Measurements from ENCODE around the gene CALML4.
A peak's percentile ranks its signal among the peaks of the same experiment; 100 is the strongest.
"Not testable (repeated sequence)": the region's sequence is repeated elsewhere in the genome, so short reads cannot be mapped to it uniquely, and the experiment has no call there.

The CALML4 gene, protein sequence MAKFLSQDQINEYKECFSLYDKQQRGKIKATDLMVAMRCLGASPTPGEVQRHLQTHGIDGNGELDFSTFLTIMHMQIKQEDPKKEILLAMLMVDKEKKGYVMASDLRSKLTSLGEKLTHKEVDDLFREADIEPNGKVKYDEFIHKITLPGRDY

DNA sequence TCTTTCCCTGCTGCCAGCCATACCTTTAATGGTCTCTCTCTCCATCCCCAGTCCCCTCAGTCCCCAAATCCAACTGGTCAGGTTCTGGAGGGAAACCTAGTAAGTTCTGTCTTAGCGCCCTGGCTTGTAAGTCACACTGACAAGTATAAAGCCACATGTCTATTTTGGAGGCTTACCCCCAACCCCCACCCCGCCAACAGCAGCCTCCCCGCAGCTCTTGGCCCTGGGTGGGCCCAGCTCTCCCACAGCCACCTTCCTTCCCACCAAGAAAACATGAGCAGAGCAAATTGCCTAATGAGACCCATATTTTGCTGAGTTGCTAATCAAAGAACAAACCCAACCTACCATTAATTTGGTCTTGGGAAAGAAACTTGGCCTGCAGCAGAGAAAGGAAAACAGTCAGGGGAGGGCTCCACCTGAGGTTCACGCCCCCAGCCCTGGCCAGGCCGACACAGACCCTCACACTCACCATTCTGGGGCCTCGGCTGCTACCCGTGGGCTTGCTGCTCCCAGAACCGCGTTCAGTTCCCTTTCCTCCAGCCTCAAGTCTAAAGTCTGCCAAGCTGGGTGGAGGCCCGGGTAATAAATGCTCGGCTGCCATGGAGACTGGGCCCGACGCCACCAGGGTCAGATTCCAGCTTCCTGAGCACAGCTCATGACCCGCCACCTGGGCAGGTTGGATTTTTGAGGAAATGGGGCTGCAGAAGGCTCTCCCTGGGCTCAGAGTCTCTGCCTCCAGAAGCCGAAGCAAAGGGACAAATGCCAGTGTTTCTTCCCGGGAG, at the start of gene CALML4:
Gene CALML4 (minus strand): TSS at position 557 of the 782 bp plus-strand sequence. CDS start 85 bp downstream, at position 472.
- FAIRE-seq (no peak), DNase-seq (ENCODE audit: extremely low spot score, insufficient read length, low read depth) (no peak)

DNA sequence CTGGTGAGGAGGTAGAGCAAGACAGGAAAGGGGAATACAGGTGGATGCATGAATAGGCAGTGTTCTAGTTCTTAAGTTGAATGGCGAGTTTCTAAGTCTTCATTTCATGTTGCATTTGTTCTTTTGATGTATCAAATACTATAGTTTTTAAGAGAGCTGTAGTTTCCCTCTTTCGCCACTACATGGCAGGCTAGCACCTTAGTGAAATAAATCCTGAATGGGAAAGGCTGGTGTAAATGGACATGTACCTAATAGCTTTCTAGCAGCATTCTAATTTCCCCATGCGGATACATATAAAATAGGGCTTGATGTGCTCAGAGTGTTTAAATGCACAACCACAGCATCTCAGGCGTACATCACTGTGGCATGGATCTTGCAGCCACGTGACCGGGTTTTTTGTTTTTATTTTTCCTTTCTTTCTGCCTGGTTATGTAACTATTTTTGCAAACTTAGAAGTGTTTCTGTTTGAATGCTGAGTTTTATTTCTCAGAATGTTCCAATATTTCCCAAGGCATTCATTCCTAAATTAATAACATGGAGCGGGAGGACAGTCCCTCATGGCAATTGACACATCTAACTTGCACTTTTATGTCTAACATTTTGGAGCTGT, 47.9 kb upstream of the CALML4 start:
- DNase-seq (ENCODE audit: extremely low spot score, insufficient read length, low read depth) (peak; percentile 47), FAIRE-seq (peak; percentile 69)

DNA sequence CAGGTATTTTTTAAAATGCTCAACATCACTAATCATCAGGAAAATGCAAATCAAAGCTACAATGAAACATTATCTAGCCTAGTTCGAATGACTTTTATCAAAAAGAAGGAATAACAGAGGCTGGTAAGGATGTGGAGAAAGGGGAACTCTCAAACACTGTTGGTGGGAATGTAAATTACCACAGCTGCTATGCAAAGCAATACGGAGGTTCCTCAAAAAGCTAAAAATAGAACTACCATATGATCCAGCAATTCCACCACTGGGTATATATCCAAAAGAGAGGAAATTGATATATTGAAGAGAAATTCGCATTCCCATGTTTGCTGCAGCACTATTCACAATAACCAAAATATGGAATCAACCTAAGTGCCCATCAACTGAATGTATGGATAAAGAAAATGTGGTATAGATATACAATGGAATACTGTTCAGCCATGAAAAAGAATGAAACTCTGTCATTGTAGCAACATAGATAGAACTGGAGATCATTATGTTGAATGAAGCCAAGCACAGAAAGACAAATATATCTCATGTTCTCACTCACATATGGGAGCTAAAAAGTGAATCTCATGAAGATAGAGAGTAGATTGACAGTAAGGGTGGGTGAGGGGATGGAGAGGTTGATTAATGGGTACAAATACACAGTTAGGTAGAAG, 44.1 kb upstream of the CALML4 start:
- DNase-seq (ENCODE audit: extremely low spot score, insufficient read length, low read depth): no peak
- no peak for FAIRE-seq

DNA sequence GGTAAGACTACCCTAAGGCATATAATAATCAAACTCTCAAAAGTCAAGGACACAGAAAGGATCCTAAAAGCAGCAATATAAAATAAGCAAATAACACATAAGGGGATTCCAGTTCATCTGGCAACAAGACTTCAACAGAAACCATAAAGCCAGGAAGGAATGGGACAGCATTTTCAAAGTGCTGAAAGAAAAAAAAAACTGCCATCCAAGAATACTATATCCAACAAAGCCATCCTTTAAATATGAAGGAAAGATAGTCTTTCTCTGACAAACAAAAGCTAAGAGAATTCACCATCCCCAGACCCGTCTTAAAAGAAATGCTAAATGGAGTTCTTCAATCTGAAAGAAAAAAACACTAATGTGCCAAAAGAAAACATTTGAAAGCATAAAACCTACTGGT, 39.1 kb upstream of the CALML4 start:
- FAIRE-seq (no peak), DNase-seq (ENCODE audit: extremely low spot score, insufficient read length, low read depth) (no peak)

DNA sequence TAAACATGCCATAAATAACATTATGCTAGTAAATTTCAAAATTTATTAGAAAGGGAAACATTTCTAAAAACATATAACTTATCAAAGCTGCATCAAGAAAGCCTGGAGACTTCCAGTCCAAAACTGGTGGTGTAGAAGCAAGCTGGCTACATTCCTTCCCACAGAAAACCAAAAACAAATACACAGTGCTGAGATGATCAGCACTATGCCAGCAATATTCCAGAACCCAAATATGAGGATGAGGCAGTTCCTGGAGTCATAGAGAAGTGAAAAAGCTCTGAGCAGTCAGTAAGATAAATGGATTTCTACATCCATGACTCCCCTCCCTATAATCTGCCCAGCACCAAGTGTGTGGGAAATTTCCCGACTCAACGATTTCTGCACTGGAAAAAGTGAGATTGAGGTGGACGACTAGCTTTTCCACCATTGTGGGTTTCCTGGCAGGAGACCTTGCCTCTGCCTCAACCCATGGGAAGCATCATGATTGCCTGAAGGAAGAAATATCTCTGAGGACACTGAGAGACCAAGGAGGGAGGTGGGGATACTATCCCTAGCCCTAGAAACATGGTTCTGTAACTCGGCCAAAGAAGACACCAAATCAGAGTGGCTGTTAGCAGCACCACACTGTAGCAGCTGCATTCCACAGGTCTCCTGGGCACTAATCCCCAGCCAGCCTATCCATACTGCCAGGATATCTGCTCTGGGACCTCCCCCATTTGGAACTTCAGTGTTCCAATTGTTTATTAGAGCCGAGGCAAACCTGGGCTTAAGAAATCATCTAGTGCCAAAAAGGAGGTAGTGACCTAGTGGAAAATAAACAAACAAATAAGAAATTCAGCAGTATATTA, 36.2 kb upstream of the CALML4 start:
- FAIRE-seq: no peak

DNA sequence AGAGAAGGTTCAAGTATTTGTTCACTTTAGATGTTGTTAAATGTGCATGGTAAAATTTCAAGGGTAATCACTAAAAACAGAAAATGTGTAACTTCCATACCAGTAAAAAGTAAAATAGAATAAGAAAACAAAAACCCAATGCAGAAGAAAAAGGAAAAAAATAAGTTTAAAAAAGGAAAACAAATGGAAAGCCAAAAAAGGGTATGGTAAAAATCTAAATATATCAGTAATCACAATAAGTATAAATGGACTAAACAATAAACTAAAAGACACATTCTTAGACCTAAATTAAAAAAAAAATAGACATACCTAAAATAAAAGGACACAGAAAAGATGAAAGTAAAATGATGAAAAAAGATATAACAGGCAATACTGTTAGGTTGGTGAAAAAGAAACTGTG, 33.9 kb upstream of the CALML4 start:
- DNase-seq (ENCODE audit: extremely low spot score, insufficient read length, low read depth): no peak
- FAIRE-seq: no peak

More for the DNA sequence above, 36.2 kb upstream of the CALML4 start:
- DNase-seq (ENCODE audit: extremely low spot score, insufficient read length, low read depth): no peak

DNA sequence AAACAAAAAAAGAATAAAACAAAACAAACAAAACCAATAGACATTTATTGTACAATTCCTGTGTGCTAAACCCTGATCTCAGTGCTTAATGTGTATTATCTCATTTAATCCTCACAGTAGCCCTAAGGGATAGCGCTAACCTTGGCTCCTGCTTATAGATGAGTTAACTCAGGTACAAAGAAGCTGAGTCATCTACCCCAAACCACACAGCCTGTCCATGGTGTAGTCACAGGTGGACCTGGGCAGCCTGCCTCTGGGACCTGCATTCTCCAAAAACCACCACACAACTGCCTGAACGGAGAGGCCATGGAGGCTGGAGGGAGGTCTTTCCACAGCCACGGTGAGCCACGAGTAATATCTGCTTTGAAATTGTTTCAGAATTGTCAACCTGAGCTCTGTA, 29.9 kb upstream of the CALML4 start:
- FAIRE-seq (no peak), DNase-seq (ENCODE audit: extremely low spot score, insufficient read length, low read depth) (no peak)

DNA sequence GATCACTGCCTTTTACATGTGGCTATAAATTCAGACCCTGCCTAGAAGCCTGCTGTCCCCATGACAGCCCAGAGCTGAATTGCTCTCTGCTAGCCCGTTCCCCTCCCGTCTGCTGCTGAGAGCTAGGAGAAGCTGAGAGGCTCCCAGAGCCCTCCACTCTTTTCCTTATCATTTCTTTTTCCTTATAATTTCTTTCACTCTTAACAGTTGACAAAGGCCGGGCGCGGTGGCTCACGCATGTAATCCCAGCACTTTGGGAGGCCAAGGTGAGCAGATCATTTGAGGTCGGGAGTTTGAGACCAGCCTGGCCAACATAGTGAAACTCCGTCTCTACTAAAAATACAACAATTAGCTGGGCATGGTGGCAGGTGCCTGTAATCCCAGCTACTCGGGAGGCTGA, 29.4 kb upstream of the CALML4 start:
- not testable (repeated sequence) for FAIRE-seq

DNA sequence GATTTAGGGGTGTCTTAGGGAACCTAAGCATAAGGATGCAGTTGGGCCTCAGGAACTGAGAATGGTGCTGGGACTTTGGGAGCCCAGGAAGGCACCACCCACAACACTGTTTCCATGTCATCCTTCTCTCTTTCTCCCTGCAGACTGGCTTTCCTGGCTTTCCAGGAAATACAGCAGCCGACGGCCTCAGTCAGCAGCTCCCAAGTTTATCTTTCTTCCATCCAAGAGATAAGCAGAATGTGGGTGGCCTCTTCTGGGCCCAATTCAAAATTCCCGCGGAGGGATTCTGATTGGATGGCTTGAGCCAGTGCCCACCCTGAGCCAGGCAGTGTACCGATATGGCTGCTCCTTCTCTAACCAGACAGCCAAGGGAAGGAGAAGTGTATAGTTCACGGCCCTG, 28.9 kb upstream of the CALML4 start:
- DNase-seq (ENCODE audit: extremely low spot score, insufficient read length, low read depth) (no peak), FAIRE-seq (no peak)

More for the DNA sequence above, 29.4 kb upstream of the CALML4 start:
- DNase-seq (ENCODE audit: extremely low spot score, insufficient read length, low read depth): not testable (repeated sequence)

DNA sequence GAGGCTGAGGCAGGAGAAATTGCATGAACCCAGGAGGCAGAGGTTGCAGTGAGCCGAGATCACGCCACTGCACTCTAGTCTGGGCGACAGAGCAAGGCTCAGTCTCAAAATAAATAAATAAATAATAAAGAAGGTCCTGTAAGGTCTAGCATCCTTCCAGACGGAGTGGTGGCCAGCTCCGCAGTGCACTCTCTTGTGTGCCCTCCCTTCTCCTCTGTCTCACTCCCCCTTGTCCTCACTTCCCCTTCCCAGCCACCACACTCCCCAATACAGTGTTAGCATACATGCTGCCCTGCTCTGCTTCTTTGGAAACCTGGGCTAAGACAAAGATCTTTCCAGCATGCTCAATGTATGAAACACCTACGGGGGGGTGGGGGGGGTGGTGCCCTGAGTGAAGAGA, 27.8 kb upstream of the CALML4 start:
- no peak for DNase-seq (ENCODE audit: extremely low spot score, insufficient read length, low read depth)
- FAIRE-seq: no peak

DNA sequence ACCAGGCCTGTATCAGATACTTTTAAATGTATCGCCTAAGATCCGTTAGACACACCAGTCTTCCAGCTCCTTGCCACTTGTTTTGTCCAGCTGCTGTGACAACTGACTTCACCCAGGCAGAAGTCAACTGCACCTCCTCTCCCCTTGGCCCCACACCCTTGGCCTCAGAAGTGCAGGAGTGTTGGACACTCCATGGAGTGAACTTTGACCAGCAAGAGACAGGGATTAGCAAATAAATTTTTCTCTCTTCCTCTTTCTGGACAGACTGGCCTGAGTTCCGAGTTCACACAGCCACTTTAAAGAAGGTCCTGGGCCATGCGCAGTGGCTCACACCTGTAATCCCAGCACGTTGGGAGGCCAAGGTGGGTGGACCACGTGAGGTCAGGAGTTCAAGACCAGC, 27.3 kb upstream of the CALML4 start:
- FAIRE-seq (no peak), DNase-seq (ENCODE audit: extremely low spot score, insufficient read length, low read depth) (no peak)

DNA sequence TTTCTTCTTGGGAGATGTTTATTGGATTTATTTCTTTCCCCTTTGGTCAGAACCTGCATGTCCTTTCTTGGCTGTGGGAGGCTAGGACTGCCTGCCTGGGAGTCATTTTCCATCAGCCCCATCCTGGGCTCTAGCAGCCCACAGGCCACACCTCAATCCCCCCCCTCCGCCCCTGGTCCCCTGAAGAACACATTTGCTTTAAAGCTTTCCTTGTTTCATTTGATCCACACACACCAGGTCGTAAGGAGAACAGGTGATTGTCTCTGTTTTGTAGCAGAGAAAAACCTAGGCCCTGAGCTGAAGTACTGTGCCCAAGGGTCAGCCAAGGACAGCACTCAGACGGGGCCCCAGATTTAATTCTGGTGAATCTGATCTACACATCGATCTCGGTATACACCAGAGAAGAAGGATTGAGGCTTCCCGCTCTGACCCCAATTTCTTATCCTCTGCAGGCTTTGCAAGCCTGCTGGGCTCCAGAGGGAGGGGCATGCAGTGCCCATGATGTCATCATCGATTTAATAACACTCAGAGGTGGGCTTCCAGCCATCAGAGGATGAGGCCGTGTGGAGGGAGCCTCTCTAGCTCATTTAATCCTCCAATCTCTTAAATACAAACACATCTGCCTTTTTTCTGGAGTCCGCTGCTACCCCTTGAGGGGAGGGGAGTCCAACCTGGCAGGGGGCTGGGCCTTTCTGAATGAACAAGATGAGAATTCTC, 26.1 kb upstream of the CALML4 start:
- DNase-seq (ENCODE audit: extremely low spot score, insufficient read length, low read depth) (no peak), FAIRE-seq (no peak)

DNA sequence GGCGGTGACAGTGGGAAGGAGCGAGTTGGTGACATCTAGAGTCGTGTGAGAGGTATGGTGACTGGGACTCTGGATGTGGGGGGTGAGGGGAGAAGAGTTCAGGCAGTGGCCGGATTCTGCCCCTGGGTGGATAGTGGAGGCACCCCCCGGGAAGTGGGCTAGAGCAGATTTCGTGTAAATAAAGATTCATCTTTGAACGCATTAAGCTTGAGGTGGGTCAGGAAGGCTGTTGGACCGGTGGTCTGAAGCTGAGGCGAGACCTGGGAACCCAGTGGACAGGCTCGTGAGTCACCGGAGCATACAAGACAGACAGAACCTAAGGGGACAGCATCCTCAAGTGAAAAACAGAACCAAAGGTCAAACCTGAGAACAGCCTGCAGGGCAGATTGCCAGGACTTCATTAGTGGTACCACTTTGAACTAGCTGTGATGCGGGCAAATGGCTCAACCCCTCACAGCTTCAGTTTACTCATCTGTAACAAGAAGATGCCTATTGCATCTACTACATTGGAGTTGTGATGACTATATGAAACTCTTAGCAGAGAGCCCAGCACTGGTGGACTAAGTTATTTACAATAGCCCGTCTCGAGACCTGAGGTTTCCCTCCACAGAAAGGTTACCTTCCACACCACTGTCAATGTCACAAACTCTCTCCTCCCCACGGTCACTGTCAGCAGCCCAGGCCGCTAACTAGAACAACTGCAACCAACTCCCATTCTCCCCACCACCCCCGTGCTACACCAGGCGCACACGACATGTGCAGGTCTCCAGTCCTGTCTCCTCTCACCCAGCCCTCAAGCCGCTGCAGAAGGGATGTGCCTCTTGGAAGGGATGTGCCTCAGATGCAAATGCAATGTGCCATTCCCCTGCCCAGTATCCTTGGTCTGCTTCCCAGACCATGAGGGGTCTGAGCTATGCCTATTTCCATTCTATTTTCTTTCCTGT, 25.3 kb upstream of the CALML4 start:
- FAIRE-seq (no peak), DNase-seq (ENCODE audit: extremely low spot score, insufficient read length, low read depth) (no peak)

DNA sequence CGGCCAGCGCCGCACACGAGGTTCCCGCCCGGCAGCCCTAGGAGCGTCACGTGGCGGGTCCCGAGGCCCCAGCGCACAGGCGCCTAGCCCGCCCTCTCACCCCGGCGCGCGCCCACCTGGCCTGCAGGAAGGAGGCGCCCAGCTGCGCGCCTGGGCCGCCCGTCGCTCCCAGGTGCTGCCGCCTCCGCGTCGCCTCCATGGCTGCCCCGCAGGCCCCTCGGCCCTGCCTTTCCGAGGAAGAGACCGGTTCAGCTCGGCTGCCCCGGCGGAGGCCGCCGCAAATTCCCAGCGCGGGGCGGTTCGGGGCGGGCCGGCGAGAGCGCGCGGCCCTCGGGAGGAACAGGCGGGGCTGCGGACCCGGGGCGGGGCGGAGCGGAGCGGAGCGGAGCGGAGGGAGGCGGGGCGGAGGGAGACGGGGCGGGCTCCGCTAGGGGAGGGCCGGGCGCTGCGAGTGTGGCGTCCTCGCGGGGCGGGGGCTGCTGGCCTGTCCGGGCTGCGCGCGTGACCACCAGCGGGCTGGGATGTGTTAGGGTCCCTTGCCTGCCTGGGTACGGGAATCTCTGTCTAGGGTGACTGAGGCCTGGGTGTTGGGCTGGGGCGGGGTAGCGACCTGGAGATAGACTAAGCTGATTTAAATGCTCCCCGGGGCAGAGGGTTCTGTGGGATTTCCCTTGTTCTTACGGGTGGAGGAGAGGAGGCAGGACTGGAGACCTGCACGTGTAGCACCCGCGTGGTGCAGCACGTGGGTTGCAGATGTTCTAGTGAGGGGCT, 24.4 kb upstream of the CALML4 start, which contains the start of gene CLN6:
Gene CLN6 (minus strand): TSS at position 343 of the 771 bp plus-strand sequence. CDS start 144 bp downstream, at position 199.
- DNase-seq (ENCODE audit: extremely low spot score, insufficient read length, low read depth) (peak; percentile 80), FAIRE-seq (peak; percentile 55)

DNA sequence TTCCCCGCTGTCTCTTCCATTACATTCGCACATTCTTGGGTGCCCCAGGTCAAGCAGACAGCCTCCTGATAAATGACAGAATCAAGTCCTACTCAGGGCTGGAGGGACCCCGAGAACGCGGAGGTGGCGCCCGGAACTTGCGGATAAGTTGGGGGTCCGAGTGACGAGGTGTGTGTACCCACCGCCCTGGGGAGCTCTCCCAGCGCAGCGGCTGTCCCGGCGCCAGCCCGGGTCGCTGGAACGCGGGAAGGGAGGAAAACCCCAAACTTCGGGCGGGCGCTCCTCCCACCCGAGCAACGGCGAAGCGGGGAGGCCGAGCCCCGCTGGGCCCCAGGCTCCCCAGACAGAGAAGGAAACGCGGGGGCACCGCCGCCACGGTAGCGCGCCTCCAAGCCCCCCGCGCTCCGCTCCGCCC, 23.8 kb upstream of the CALML4 start:
- FAIRE-seq: no peak
- no peak for DNase-seq (ENCODE audit: extremely low spot score, insufficient read length, low read depth)

DNA sequence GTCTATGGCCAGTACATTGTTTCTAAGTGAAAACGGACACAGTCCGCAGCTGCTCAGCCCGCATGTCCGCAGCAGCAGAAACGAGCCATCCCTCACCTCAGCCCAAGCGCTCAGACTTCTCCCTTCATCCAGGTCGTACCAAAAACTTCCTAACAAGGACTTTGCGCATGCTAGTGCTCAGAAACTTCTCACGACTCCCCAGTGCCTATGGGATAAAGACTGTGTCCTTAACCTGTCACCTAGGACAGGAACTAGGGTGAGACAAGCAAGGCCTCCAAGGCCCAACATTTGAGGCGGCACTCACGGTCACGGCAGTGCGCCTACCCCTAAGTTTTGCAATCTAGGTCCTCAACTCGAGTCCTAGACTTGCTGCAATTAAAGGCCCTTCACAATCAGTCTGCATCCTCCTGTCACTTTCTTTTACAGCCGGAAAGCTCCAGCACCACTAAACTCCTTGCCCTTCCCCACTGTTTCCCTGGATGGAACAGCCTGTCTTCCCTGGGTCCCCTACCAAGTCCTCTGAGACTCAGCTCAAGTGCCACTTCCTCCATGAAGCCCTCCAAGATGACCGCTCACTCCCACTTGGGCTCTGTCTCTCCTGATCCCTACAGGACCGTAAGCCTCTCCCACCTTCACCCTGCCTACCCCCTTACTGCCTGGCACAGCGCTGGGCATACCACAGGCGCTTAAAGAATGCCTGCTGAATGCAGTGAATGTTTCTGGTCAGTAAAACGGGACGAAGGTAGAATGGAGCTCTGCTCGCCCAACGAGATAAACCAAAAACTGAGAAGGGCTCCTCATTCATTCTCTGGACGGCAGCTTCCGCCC, 23.2 kb upstream of the CALML4 start:
- FAIRE-seq: no peak
- DNase-seq (ENCODE audit: extremely low spot score, insufficient read length, low read depth): no peak

Data from GM18507 (cell line).